NCI-H187 (cell line): ENCODE results near the gene BHLHA9.
A peak's percentile ranks its signal among the peaks of the same experiment; 100 is the strongest.
"Not testable (repeated sequence)": the region's sequence is repeated elsewhere in the genome, so short reads cannot be mapped to it uniquely, and the experiment has no call there.

Experiments used
- DNase-seq, 2 experiments: peaks; one replicate each; lab custom pipeline; 2025; lab: John Stamatoyannopoulos, UW

Gene BHLHA9

DNA sequence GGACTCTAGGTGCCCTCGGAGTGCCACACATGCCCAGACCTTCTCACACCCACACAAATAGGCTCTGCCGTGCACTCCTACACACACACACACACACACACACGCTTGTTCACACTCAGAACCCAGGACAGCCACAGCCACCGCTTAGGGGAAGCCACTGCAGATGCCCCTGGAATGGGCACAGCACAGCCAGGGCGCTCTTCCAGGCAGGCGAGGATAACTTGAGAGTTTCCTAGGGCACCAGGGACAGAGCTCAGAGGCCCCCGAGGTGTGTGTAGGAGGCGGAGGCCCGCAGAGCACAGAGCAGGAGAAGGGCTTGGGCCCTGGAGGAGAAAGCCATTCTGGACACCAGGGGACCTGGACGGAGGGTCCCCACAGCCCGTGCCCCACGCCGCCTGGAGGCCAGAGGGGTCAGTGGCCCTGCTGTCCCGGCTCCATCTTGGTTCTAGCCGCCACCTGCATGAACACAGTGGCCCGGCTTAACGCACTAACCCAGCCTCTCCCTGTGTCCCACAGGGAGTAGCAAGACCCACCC is 30.2 kb downstream of the BHLHA9 start:
- DNase-seq, result no peak

DNA sequence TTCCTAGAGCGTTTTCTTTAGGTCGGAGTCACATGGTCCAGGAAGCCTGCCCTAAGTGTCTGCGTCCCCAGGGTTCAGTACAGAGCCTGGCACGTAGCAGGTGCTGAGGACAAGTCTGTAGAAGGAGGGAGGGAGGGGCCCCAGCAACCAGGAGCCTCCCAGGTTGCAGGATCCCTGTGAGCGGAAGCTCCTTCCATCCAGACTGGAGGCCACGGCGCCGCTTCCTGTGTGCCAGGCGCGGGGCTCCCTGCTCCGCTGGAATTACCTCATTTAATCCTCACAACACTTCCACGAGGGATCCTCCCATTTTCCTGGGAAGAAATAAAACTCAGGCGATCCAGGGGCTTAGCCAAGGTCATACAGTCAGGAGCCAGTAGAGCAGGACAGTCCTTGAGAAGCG is 31.3 kb downstream of the BHLHA9 start:
- no peak for DNase-seq

DNA sequence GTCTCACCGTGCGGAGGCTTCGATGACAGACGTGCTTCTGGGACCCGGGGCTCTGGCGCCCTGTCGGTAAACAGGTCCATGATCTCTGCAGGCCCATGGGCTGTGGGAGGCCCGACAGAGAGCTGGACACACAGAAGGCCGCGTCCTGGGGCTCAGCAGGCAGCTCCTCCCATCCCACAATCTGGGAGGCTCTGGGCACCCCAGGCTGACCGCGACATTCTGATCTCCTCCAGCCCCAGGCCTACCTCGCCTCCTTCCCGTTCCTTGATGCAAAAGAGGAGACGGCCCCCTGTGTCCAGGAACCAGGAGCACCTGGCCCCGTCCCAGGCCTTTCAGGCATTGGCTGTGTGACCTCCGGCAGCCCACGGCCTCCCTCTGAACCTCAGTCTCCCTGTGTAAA is 32.5 kb downstream of the BHLHA9 start:
- DNase-seq, result no peak

DNA sequence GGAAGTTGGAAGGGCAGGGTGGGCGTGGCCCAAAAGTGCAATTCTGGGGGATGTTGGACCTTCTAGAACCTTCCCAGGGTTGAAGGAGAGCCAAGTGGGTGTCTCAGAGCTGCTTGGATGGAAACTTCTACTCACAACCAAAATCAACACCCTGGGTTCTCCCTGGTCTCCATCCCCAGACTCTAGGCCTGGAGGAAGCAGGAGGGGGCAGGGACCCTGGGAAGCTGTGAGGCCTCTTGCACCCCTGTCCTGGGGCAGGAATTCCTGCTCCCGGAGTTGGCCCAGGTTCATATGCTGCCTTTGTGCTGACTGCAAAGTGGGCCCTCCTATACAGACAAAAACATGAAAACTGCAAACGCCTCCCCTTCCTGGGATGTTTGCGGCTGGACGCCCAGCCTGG is 34.3 kb downstream of the BHLHA9 start:
- no peak for DNase-seq

DNA sequence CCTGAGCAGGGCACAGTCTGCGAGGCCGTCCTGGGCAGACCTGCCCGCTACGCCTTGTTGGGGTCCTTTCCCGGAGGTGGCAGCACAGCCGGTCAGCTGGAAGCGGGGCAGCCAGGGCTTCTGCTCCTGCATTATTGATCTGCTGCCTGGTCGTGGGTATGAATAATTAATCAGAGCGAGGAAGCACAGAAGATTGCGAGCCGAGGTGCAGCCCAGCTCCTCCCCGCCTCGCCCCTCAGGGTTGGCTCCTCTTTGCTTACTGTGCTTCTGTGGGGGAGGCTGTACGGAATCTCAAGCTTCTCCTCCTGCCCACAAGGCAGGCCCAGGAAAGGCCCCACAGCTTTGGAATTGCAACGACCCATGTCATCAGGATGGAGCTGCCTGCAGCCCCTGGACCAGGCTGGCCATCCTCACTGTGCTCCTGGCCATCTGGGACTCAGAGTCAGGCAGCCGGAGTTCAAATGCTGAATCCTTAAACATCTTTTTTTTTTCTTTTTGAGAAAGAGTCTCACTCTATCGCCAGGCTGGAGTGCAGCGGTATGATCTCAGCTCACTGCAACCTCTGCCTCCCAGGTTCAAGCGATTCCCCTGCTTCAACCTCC is 34.8 kb downstream of the BHLHA9 start:
- DNase-seq, result no peak

DNA sequence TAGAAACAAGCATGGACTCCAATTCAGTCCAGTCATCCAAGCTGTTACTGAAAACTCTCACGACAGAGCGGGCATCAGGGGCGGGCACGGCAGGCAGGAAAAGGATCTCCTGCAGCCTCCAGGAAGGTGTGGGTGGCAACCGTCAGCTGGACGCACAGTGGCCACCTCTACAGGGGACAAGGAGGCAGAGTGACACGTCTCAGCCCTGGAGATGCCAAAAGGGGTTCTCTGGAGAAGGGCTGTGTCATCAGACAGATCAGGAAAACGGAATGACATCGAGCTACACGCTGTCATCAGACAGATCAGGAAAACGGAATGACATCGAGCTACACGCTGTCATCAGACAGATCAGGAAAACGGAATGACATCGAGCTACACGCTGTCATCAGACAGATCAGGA is 37.6 kb downstream of the BHLHA9 start:
- not testable (repeated sequence) for DNase-seq

DNA sequence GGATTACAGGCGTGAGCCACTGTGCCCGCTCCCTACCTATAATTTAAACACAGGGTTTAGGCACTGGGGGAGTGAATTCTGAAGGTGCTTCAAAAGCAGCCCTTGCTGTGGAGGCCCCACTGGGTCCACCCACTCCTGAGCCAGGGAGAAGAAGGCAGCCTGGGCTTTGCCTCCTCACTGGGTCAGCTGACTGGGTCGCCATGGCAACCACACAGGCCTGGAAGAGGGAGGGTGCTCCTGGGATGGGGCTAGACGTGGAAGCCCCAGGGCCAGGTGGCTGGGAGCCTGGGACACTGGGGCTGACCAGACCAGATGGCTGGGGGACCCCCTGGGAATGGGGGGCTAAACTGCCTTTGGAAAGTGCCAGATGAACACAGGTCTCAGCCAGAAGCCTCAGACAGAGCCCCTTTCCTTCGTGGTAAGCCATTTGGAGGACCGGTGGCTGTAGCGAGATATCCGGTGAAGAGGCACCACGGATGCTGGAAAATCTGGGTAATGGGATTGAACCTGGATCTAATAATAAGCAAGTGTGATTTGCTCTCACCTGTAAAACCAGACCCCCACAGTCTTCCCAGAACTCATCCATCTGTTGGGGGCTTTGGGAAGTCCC is 42.1 kb downstream of the BHLHA9 start:
- DNase-seq, result peak in 1 of 2 experiments; percentile 17

DNA sequence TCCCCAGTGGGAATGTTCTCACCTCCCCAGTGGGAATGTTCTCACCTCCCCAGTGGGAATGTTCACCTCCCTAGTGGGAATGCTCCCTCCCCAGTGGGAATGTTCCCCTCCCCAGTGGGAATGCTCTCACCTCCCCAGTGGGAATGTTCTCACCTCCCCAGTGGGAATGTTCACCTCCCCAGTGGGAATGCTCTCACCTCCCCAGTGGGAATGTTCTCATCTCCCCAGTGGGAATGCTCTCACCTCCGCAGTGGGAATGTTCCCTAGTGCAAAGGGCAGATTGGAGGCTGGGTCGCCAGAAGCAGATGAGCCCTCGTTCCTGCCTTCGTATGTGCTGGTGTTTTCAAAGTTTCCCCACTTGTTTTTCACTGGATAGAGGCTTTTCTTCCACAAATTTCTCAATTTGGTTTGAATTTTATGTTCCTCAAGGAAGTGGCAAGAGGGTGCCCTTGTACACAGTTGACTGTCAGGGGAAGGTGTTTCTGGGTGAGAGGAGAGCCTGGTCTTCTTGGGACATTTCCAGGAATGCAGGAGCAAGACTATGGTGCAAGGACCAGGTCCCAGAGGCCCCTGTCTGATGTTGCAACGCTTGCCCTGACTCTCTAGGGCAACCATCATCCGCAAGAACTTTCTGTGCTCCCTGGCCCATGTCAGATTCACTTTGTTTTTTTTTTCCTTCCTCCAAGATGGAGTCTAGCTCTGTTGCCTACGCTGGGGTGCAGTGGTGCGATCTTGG is 43.2 kb downstream of the BHLHA9 start:
- DNase-seq, result no peak

DNA sequence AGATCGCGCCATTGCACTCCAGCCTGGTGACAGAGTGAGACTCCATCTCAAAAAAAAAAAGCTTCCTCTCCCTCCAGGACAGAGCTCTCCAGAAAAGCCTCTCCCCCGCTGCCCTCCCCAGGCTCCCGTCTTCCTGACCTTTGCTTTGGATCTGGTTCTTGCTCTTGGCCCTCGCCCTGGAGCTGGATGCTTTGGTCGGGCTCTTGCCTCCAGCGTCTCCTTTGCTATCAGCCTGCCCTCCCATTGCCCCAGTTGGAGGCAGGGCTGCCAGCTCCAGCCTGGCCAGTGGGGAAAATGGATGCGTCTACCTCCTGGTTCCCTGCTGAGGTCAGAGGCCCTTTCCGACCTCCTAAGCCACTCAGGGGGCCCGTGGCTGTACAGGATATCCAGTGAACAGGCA is 45.2 kb downstream of the BHLHA9 start:
- DNase-seq, result no peak

DNA sequence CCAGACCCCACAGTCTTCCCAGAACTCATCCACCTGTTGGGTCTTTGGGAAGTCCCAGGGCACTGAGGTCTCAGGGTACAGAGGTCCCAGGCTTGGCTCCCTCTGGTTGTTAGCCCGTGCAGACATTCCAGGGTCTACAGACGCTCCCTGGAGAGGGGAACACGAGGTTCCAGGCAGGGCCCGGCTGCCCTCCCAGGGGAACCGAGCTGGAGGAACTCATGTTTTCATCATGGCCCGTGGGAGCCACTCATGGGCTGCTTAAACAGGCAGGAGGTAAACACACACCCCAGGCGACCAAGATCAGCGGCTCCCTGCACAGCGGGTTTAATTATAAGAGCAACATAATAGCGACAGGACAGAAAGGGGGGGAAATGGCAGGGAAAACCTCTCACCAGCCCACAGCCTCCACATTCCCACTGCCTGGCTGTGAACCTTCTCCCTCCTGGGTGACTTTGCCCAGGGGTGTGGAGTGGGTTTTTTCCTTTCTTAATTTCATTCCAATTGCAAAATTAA is 45.7 kb downstream of the BHLHA9 start:
- DNase-seq, result peak; percentile 13 to 37
